SU-DHL-6 (cell line): ENCODE measurements around the gene DCLRE1C.

ENCODE experiments used
- H2AFZ ChIP-seq: fragments of 200-600 bp; sonication (generic); 2 replicates; pipeline ENCODE4 v1.6.1; 2014; ENCODE audit warnings: low read depth, mild to moderate bottlenecking, moderate library complexity, mixed read lengths, antibody characterized with exemption, low read length; ENCODE audit not compliant: severe bottlenecking
- H3F3A ChIP-seq: fragments of 200-600 bp; shearing (Covaris generic); 2 replicates; pipeline ENCODE4 v1.6.0; 2016; ENCODE audit warnings: antibody characterized with exemption, mild to moderate bottlenecking; ENCODE audit not compliant: insufficient read depth
- H3K27ac ChIP-seq: fragments of 200-600 bp; sonication (generic); 2 replicates; pipeline ENCODE4 v1.5.1; 2016; ENCODE audit warnings: low read depth, mild to moderate bottlenecking, low read length, moderate library complexity, mixed read lengths
- H3K27me3 ChIP-seq: fragments of 200-600 bp; sonication (generic), shearing (Covaris generic); 2 replicates; pipeline ENCODE4 v1.6.0; 2014; ENCODE audit warnings: mild to moderate bottlenecking, low read length
- H3K36me3 ChIP-seq: fragments of 200-600 bp; sonication (generic); 2 replicates; pipeline ENCODE4 v1.6.1; 2014; ENCODE audit warnings: mild to moderate bottlenecking, low read length, mixed read lengths
- H3K4me2 ChIP-seq: fragments of 300-600, 200-600 bp; shearing (Covaris generic), sonication (generic); 2 replicates; pipeline ENCODE4 v1.6.0; 2014; ENCODE audit warnings: low read length, low read depth, mild to moderate bottlenecking; ENCODE audit not compliant: poor library complexity, severe bottlenecking
- H3K4me3 ChIP-seq: fragments of 200-600 bp; sonication (generic); 2 replicates; pipeline ENCODE4 v1.5.1; 2014; ENCODE audit warnings: antibody characterized with exemption, low read length, mild to moderate bottlenecking, mixed read lengths; ENCODE audit not compliant: insufficient read depth, poor library complexity, severe bottlenecking
- H3K79me2 ChIP-seq: fragments of 200-600 bp; sonication (generic); 2 replicates; pipeline ENCODE4 v1.6.1; 2014; ENCODE audit warnings: mild to moderate bottlenecking, low read length, moderate library complexity; ENCODE audit not compliant: insufficient read depth
- H3K9ac ChIP-seq: fragments of 200-600 bp; sonication (generic); 2 replicates; pipeline ENCODE4 v1.7.0; 2014; ENCODE audit warnings: mild to moderate bottlenecking, low read length
- H3K9me2 ChIP-seq: fragments of 200-600 bp; sonication (generic); replicated peaks from 2 replicates; pipeline ENCODE4 v1.6.1; 2014; ENCODE audit warnings: low read length; ENCODE audit not compliant: insufficient read depth
- H3K9me3 ChIP-seq: fragments of 200-600 bp; sonication (generic); 2 replicates; pipeline ENCODE4 v1.6.1; 2014; ENCODE audit warnings: low read length, mixed read lengths; ENCODE audit not compliant: insufficient read depth
- H4K20me1 ChIP-seq: fragments of 200-600 bp; sonication (generic); 2 replicates; pipeline ENCODE4 v1.6.1; 2014; ENCODE audit warnings: low read depth, mild to moderate bottlenecking, antibody characterized with exemption, low read length, moderate library complexity, mixed read lengths
- CTCF ChIP-seq: fragments of 200-600 bp; sonication (generic); IDR thresholded peaks from one replicate; pipeline ENCODE4 v1.5.1; 2017; ENCODE audit warnings: antibody characterized with exemption, mild to moderate bottlenecking, low read length, moderate library complexity; ENCODE audit not compliant: insufficient read depth, poor library complexity, severe bottlenecking
- EZH2phosphoT487 ChIP-seq: fragments of 200-600 bp; sonication (generic), shearing (Covaris generic); conservative IDR thresholded peaks from 2 replicates; pipeline ENCODE4 v1.6.1; 2018; ENCODE audit warnings: mild to moderate bottlenecking, antibody characterized with exemption, low read length, moderate library complexity, mixed read lengths

DCLRE1C gene

GRCh38 chr10:14859775-14860174 is 94.1 kb downstream of the DCLRE1C start:
- Histone ChIP-seq H3K9me2 (no peaks in the 10 kb centered on the region), H3K4me2 (no peak overlapping the region), H3K4me3 (no peak overlapping the region), H3K36me3 (peaks cover 18% of the 10 kb centered on the region; the same call in 1 of the 2 replicates), H3K79me2 (no peaks in the 10 kb centered on the region), H3K27ac (no peak overlapping the region), H3K27me3 (no peaks in the 10 kb centered on the region), H3K9me3 (no peaks in the 10 kb centered on the region), H3F3A (no peaks in the 10 kb centered on the region), H2AFZ (no peak overlapping the region), H3K9ac (no peak overlapping the region), H4K20me1 (no peaks in the 10 kb centered on the region)
- no peak for TF ChIP-seq EZH2phosphoT487
- no peak for TF ChIP-seq CTCF

GRCh38 chr10:14859043-14859442 is 94.9 kb downstream of the DCLRE1C start:
- Histone ChIP-seq H3K4me2 (no peak overlapping the region), H3K9me3 (no peaks in the 10 kb centered on the region), H4K20me1 (no peaks in the 10 kb centered on the region), H2AFZ (no peak overlapping the region), H3K79me2 (no peaks in the 10 kb centered on the region), H3K36me3 (peaks cover 18% of the 10 kb centered on the region; the same call in 1 of the 2 replicates), H3K27me3 (no peaks in the 10 kb centered on the region), H3K27ac (no peak overlapping the region), H3K9me2 (no peaks in the 10 kb centered on the region), H3K4me3 (no peak overlapping the region), H3K9ac (no peak overlapping the region), H3F3A (no peaks in the 10 kb centered on the region)
- TF ChIP-seq CTCF (no peak), EZH2phosphoT487 (no peak)

GRCh38 chr10:14858338-14858960 is 95.4 kb downstream of the DCLRE1C start:
- Histone ChIP-seq H4K20me1 (no peaks in the 10 kb centered on the region), H2AFZ (no peak overlapping the region), H3K9me2 (no peaks in the 10 kb centered on the region), H3K9ac (no peak overlapping the region), H3K27me3 (no peaks in the 10 kb centered on the region), H3K27ac (no peak overlapping the region), H3K9me3 (no peaks in the 10 kb centered on the region), H3K79me2 (no peaks in the 10 kb centered on the region), H3K4me2 (no peak overlapping the region), H3K4me3 (no peak overlapping the region), H3K36me3 (peaks cover 18% of the 10 kb centered on the region; the same call in 1 of the 2 replicates), H3F3A (no peaks in the 10 kb centered on the region)
- TF ChIP-seq CTCF: no peak
- TF ChIP-seq EZH2phosphoT487: no peak
